IMR-90 (cell line): ENCODE results near the gene SGSM2.

Experiments used
- BHLHE40 ChIP-seq: fragments of 150-350 bp; IDR thresholded peaks from 2 replicates; pipeline ENCODE4 v1.6.1; 2016; ENCODE audit warnings: mild to moderate bottlenecking, low read depth, low read length
- MXI1 ChIP-seq: IDR thresholded peaks from 2 replicates; pipeline ENCODE4 v1.6.1; 2012; ENCODE audit warnings: low read depth, mild to moderate bottlenecking, low read length, moderate library complexity, borderline replicate concordance
- NFE2L2 ChIP-seq: fragments of 150-350 bp; IDR thresholded peaks from 2 replicates; pipeline ENCODE4 v1.6.1; 2016; ENCODE audit warnings: low read depth, mild to moderate bottlenecking, low read length
- POLR2A ChIP-seq: IDR thresholded peaks from 2 replicates; pipeline ENCODE4 v1.6.1; 2012; ENCODE audit warnings: mild to moderate bottlenecking, low read depth, low read length
- TF ChIP-seq, protein P1 (sequence below): conservative IDR thresholded peaks from 2 replicates; pipeline ENCODE4 v1.5.1; 2012; ENCODE audit warnings: mild to moderate bottlenecking, low read depth, low read length, improper control_type of control experiment

DNA sequence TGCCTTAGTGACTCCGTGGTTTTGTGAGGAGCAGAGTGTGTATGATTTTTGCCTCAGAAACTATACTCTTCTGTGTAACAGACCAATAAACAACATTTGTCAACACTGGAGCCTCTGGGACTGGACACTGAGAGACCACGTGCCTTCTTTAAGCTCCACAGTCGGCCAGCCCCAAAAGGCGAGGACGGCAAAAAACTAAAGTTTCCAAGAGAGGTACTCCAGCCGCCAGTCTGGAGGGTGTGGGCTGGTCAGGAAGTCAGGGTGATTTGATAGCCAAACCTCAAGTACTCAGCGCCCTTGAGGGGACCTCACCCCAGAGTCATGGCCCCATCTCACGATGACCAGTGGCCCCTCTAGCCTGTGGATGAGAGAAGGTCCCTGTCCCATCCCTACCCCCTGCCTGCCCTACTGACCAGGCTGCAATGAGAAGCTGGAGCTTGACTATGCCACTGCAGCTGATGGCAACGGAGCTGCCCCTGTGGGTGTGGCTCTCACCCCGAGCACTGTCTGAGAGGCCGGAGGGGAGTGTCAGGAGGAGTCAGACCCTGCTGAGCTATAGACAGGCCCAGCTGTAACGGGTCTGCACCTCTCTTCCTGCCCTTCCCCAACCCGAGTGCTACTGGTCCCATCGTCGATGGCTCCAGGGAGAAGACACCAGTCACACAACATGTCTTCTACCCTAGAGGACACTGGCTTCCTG lies 43.8 kb downstream of the SGSM2 start:
- TF ChIP-seq MXI1 (no peak), BHLHE40 (no peak), POLR2A (no peak), NFE2L2 (no peak)
- TF ChIP-seq, protein P1, sequence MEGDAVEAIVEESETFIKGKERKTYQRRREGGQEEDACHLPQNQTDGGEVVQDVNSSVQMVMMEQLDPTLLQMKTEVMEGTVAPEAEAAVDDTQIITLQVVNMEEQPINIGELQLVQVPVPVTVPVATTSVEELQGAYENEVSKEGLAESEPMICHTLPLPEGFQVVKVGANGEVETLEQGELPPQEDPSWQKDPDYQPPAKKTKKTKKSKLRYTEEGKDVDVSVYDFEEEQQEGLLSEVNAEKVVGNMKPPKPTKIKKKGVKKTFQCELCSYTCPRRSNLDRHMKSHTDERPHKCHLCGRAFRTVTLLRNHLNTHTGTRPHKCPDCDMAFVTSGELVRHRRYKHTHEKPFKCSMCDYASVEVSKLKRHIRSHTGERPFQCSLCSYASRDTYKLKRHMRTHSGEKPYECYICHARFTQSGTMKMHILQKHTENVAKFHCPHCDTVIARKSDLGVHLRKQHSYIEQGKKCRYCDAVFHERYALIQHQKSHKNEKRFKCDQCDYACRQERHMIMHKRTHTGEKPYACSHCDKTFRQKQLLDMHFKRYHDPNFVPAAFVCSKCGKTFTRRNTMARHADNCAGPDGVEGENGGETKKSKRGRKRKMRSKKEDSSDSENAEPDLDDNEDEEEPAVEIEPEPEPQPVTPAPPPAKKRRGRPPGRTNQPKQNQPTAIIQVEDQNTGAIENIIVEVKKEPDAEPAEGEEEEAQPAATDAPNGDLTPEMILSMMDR = no peak
